Fibroblast of lung (primary cell): ENCODE measurements around the gene PIK3C2G.

ENCODE experiments used
- EZH2 ChIP-seq: IDR thresholded peaks from 2 replicates; pipeline ENCODE4 v1.5.1; 2012; ENCODE audit warnings: low read length, control low read depth, mild to moderate bottlenecking; ENCODE audit errors: missing control alignments
- TF ChIP-seq, protein P1 (sequence below), 2 donors: IDR thresholded peaks in 1 of 2; conservative IDR thresholded peaks in 1 of 2; 1 replicate in 1 of 2; 2 replicates in 1 of 2; pipeline ENCODE4 v1.5.1; 2011 to 2012; ENCODE audit warnings: low read length in 2 of 2, control low read depth in 1 of 2, inconsistent platforms in 1 of 2, low read depth in 1 of 2, mild to moderate bottlenecking in 1 of 2

DNA sequence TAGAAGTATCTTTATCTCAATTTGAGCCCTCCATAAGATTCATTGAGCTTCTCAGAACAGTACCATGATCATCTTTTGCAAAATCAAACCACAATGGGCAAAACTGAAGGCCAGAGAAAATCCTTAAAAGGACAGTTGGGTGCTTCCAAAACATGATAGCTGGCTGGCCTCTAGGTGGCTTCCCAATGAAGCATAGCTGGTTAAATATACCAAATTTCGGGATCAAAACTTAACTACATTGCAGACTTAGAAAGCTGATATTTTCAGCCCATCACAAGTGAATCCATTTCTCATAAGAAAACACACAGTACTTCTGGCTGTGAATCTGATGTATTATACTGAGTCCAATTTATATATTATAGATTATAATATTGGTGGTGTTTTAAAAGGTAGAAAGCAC is 15.3 kb upstream of the PIK3C2G start:
- TF ChIP-seq, protein P1, sequence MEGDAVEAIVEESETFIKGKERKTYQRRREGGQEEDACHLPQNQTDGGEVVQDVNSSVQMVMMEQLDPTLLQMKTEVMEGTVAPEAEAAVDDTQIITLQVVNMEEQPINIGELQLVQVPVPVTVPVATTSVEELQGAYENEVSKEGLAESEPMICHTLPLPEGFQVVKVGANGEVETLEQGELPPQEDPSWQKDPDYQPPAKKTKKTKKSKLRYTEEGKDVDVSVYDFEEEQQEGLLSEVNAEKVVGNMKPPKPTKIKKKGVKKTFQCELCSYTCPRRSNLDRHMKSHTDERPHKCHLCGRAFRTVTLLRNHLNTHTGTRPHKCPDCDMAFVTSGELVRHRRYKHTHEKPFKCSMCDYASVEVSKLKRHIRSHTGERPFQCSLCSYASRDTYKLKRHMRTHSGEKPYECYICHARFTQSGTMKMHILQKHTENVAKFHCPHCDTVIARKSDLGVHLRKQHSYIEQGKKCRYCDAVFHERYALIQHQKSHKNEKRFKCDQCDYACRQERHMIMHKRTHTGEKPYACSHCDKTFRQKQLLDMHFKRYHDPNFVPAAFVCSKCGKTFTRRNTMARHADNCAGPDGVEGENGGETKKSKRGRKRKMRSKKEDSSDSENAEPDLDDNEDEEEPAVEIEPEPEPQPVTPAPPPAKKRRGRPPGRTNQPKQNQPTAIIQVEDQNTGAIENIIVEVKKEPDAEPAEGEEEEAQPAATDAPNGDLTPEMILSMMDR (conservative IDR thresholded peaks at IDR 0.05 in 1 of 2, IDR thresholded peaks at IDR 0.05 in 1 of 2; ENCODE audit: low read depth in 1 of 2, low read length in 2 of 2) = peak; percentile 17 to 41
- TF ChIP-seq EZH2 = no peak
